Nephron progenitor cell (in vitro differentiated cells): ENCODE data around the gene NPY5R.

Experiments used
- DNase-seq: peaks from one replicate; pipeline ENCODE4 v3.0.0; 2021
- H3K27ac Mint-ChIP-seq: 2 replicates; pipeline ENCODE4 v1.8.0; 2021; ENCODE audit warnings: mild to moderate bottlenecking, moderate library complexity, mixed read lengths
- H3K27me3 Mint-ChIP-seq: 2 replicates; pipeline ENCODE4 v1.8.0; 2021; ENCODE audit warnings: mild to moderate bottlenecking, low read depth, mixed read lengths; ENCODE audit not compliant: poor library complexity
- H3K36me3 Mint-ChIP-seq: 2 replicates; pipeline ENCODE4 v1.8.0; 2021; ENCODE audit warnings: low read depth, mixed read lengths
- H3K4me1 Mint-ChIP-seq: 2 replicates; pipeline ENCODE4 v1.8.0; 2021; ENCODE audit warnings: mixed read lengths
- H3K4me3 Mint-ChIP-seq: 2 replicates; pipeline ENCODE4 v1.8.0; 2021; ENCODE audit warnings: mild to moderate bottlenecking, moderate library complexity, mixed read lengths
- H3K9me3 Mint-ChIP-seq: 2 replicates; pipeline ENCODE4 v1.8.0; 2021; ENCODE audit warnings: mild to moderate bottlenecking, moderate library complexity, mixed read lengths
- TF ChIP-seq, protein P1 (sequence below): fragments of 200-600 bp; sonication (generic); IDR thresholded peaks from 2 replicates; pipeline ENCODE4 v1.5.0; 2021; ENCODE audit warnings: antibody characterized with exemption

Gene NPY5R

GRCh38 chr4:163343604-163344146 lies at the start of gene NPY5R:
Gene NPY5R, plus strand, starts transcription at chr4:163343892. Its CDS starts 6,382 bp downstream, at chr4:163350274.
- Mint-ChIP-seq H3K36me3 (no peaks in the 10 kb centered on the region), H3K4me3 (peak within 1 kb of the TSS; percentile 79), H3K27ac (no peak within 1 kb of the TSS), H3K9me3 (no peaks in the 10 kb centered on the region), H3K27me3 (peaks cover 60% of the 10 kb centered on the region), H3K4me1 (no peaks in the 10 kb centered on the region)
- TF ChIP-seq, protein P1, sequence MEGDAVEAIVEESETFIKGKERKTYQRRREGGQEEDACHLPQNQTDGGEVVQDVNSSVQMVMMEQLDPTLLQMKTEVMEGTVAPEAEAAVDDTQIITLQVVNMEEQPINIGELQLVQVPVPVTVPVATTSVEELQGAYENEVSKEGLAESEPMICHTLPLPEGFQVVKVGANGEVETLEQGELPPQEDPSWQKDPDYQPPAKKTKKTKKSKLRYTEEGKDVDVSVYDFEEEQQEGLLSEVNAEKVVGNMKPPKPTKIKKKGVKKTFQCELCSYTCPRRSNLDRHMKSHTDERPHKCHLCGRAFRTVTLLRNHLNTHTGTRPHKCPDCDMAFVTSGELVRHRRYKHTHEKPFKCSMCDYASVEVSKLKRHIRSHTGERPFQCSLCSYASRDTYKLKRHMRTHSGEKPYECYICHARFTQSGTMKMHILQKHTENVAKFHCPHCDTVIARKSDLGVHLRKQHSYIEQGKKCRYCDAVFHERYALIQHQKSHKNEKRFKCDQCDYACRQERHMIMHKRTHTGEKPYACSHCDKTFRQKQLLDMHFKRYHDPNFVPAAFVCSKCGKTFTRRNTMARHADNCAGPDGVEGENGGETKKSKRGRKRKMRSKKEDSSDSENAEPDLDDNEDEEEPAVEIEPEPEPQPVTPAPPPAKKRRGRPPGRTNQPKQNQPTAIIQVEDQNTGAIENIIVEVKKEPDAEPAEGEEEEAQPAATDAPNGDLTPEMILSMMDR: no peak
- peak; percentile 58 for DNase-seq

DNA sequence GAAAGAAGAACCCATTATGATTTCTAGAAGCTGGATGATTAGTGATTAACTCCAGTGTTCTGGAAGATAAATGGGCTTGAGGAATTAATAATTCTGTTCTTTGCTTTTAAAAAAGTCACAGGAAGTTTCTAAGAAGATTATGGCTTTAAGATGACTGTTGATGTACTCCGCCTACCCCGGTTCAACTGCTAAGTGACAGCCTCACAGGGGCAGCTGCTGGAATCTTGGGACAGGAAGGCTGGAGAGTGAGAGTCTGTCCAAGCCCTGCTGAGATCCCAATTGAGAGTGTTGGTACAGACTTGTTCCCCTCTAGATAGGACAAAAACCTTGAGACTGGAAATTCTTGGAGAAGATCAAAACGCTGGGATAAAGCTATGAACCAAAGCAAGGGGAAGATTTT lies 48.6 kb upstream of the NPY5R start:
- H3K36me3 Mint-ChIP-seq: no peaks in the 10 kb centered on the region
- peaks cover 4% of the 10 kb centered on the region for H3K9me3 Mint-ChIP-seq
- TF ChIP-seq, protein P1: no peak
- H3K27me3 Mint-ChIP-seq: peaks cover 6% of the 10 kb centered on the region
- H3K27ac Mint-ChIP-seq: no peak overlapping the region
- peaks cover 6% of the 10 kb centered on the region for H3K4me1 Mint-ChIP-seq
- H3K4me3 Mint-ChIP-seq: no peak overlapping the region
- no peak for DNase-seq

- Mint-ChIP-seq H3K9me3 (peaks cover 4% of the 10 kb centered on the region), H3K27me3 (peaks cover 6% of the 10 kb centered on the region), H3K4me1 (no peaks in the 10 kb centered on the region), H3K27ac (no peak overlapping the region), H3K36me3 (no peaks in the 10 kb centered on the region), H3K4me3 (no peak overlapping the region)
- TF ChIP-seq, protein P1: no peak
- DNase-seq: no peak
These were observed 43.2 kb upstream of the NPY5R start for GRCh38 chr4:163300445-163300844.

DNA sequence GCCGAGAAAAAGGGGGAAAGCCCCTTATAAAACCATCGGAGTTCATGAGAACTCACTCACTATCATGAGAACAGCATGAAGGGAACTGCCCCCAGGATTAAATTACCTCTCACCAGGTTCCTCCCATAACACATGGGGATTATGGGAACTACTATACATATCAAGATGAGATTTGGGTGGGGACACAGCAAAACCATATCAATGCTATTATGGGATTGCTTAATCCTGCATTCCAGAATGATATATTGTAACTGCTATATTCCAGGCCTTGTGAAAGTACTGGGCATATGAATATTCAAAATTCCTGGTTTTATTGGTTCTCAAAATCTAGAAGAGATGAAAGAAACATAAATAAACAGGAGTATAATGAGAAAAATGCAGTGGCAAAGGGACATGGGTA lies 40.6 kb upstream of the NPY5R start:
- TF ChIP-seq, protein P1: no peak
- H3K4me1 Mint-ChIP-seq: no peaks in the 10 kb centered on the region
- DNase-seq: no peak
- H3K36me3 Mint-ChIP-seq: no peaks in the 10 kb centered on the region
- no peak overlapping the region for H3K4me3 Mint-ChIP-seq
- peaks cover 13% of the 10 kb centered on the region for H3K27me3 Mint-ChIP-seq
- H3K9me3 Mint-ChIP-seq: peaks cover 4% of the 10 kb centered on the region
- no peak overlapping the region for H3K27ac Mint-ChIP-seq

GRCh38 chr4:163309466-163309865 lies 34.2 kb upstream of the NPY5R start:
- TF ChIP-seq, protein P1: no peak
- H3K4me3 Mint-ChIP-seq: no peak overlapping the region
- H3K9me3 Mint-ChIP-seq: peaks cover 3% of the 10 kb centered on the region
- peaks cover 8% of the 10 kb centered on the region for H3K27me3 Mint-ChIP-seq
- no peaks in the 10 kb centered on the region for H3K4me1 Mint-ChIP-seq
- H3K27ac Mint-ChIP-seq: no peak overlapping the region
- DNase-seq: no peak
- H3K36me3 Mint-ChIP-seq: no peaks in the 10 kb centered on the region

DNA sequence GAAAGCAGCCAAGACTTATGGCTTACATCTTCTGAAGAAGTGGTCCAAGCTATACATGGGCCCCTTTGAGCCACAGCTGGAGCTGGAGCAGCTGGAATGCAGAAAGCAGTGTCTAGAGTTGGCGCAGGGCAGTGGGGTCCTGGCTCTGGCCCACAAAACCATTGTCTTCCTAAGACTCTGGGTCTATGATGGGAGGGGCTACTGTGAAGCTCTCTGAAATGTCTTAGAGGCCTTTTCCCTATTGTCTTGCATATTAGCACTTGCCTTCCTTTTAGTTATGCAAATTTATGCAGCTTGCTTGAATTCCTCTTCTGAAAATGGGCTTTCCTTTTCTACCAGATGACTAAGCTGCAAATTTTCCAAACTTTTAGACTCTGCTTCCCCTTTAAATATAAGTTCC lies 26.6 kb upstream of the NPY5R start:
- Mint-ChIP-seq H3K27ac (no peak overlapping the region), H3K36me3 (no peaks in the 10 kb centered on the region), H3K4me1 (no peaks in the 10 kb centered on the region), H3K4me3 (no peak overlapping the region), H3K9me3 (peaks cover 35% of the 10 kb centered on the region), H3K27me3 (peaks cover 10% of the 10 kb centered on the region)
- no peak for DNase-seq
- TF ChIP-seq, protein P1: no peak
